ELR (cell line): ENCODE data around the gene FRMD3.
A peak's percentile ranks its signal among the peaks of the same experiment; 100 is the strongest.

Experiments
- DNase-seq: peaks from one replicate; pipeline ENCODE4 v3.0.0-alpha.2; 2015; ENCODE audit warnings: low read depth

The FRMD3 gene

GRCh38 chr9:83235526-83235925, 302.7 kb downstream of the FRMD3 start:
- no peak for DNase-seq

- no peak for DNase-seq
Observed at GRCh38 chr9:83234541-83234940, 303.7 kb downstream of the FRMD3 start.

GRCh38 chr9:83233647-83234046, 304.6 kb downstream of the FRMD3 start:
- no peak for DNase-seq

- DNase-seq, result no peak
Observed at GRCh38 chr9:83231039-83231438, 307.2 kb downstream of the FRMD3 start.

- peak; percentile 81 for DNase-seq
Observed at GRCh38 chr9:83220730-83221129, 317.5 kb downstream of the FRMD3 start.

- peak; percentile 6 for DNase-seq
Observed at GRCh38 chr9:83219924-83220438, 318.2 kb downstream of the FRMD3 start.

GRCh38 chr9:83219154-83219923, 318.9 kb downstream of the FRMD3 start:
- DNase-seq, result peak; percentile 62

GRCh38 chr9:83218411-83219090, 319.6 kb downstream of the FRMD3 start:
- DNase-seq, result no peak

GRCh38 chr9:83209188-83209731, 328.9 kb downstream of the FRMD3 start:
- DNase-seq, result no peak

GRCh38 chr9:83208065-83208850, 329.9 kb downstream of the FRMD3 start:
- DNase-seq, result no peak

- peak; percentile 11 for DNase-seq
Observed at GRCh38 chr9:83204047-83204446, 334.2 kb downstream of the FRMD3 start.

- DNase-seq, result no peak
Observed at GRCh38 chr9:83200531-83200930, 337.7 kb downstream of the FRMD3 start.

GRCh38 chr9:83199832-83200231, 338.4 kb downstream of the FRMD3 start:
- no peak for DNase-seq

- DNase-seq, result peak; percentile 60
Observed at GRCh38 chr9:83199240-83199639, 339.0 kb downstream of the FRMD3 start.

GRCh38 chr9:83198371-83198770, 339.8 kb downstream of the FRMD3 start:
- no peak for DNase-seq

- no peak for DNase-seq
Observed at GRCh38 chr9:83197591-83197990, 340.6 kb downstream of the FRMD3 start.

- DNase-seq, result no peak
Observed at GRCh38 chr9:83196946-83197345, 341.3 kb downstream of the FRMD3 start.
